Measurements from ENCODE around the gene GNAT1. TPM values are rescaled to one million over a fixed set of nuclear protein-coding genes. Genes with fewer than 3 reads are reported as not detected.

GNAT1 gene
- total RNA-seq, 2 donors from 2014 or later: 0.54 TPM; not detected in 1

GRCh38 chr3:50231581-50231980 lies 40.2 kb downstream of the GNAT1 start:
- no peak for DNase-seq (ENCODE audit: low spot score)
- Histone ChIP-seq H3K36me3 (no peaks in the 10 kb centered on the region), H3K4me1 (ENCODE audit: control insufficient read depth in 1 of 2, low read depth in 2 of 2) (peaks cover 4 to 21% of the 10 kb centered on the region in 2 donors), H3K27me3 (replicated peaks; ENCODE audit: insufficient read depth) (no peaks in the 10 kb centered on the region), H3K9me3 (no peaks in the 10 kb centered on the region), H3K27ac (no peak overlapping the region), H3K4me3 (no peak overlapping the region)
- no peak for ATAC-seq (ENCODE audit: insufficient number of reproducible peaks, low FRiP score, low read depth)
- TF ChIP-seq CTCF (IDR thresholded peaks at IDR 0.05): no peak

- H3K27me3 ChIP-seq (replicated peaks; ENCODE audit: insufficient read depth): no peaks in the 10 kb centered on the region
- TF ChIP-seq CTCF (IDR thresholded peaks at IDR 0.05): no peak
- peaks cover 4 to 14% of the 10 kb centered on the region in 2 donors for H3K4me1 ChIP-seq (ENCODE audit: control insufficient read depth in 1 of 2, low read depth in 2 of 2)
- DNase-seq (ENCODE audit: low spot score): no peak
- no peaks in the 10 kb centered on the region for H3K9me3 ChIP-seq
- H3K36me3 ChIP-seq: no peaks in the 10 kb centered on the region
- no peak overlapping the region for H3K27ac ChIP-seq
- H3K4me3 ChIP-seq: no peak overlapping the region
- no peak for ATAC-seq (ENCODE audit: insufficient number of reproducible peaks, low FRiP score, low read depth)
Measured at GRCh38 chr3:50232303-50232702, 40.9 kb downstream of the GNAT1 start.

GRCh38 chr3:50233176-50233575 lies 41.8 kb downstream of the GNAT1 start:
- H3K36me3 ChIP-seq: no peaks in the 10 kb centered on the region
- H3K9me3 ChIP-seq: no peaks in the 10 kb centered on the region
- no peak overlapping the region for H3K4me3 ChIP-seq
- H3K4me1 ChIP-seq (ENCODE audit: control insufficient read depth in 1 of 2, low read depth in 2 of 2): peaks cover under 1 to 11% of the 10 kb centered on the region in 2 donors
- TF ChIP-seq CTCF (IDR thresholded peaks at IDR 0.05): no peak
- ATAC-seq (ENCODE audit: insufficient number of reproducible peaks, low FRiP score, low read depth) (no peak), DNase-seq (ENCODE audit: low spot score) (no peak)
- no peak overlapping the region for H3K27ac ChIP-seq
- H3K27me3 ChIP-seq (replicated peaks; ENCODE audit: insufficient read depth): no peaks in the 10 kb centered on the region

GRCh38 chr3:50235716-50236483 lies 44.5 kb downstream of the GNAT1 start, which contains the start of gene GNAI2:
GNAI2 (plus strand) TSS chr3:50236204; CDS start chr3:50236336, 132 bp downstream.
- DNase-seq (ENCODE audit: low spot score) (peak; percentile 96), ATAC-seq (ENCODE audit: insufficient number of reproducible peaks, low FRiP score, low read depth) (peak; percentile 83)
- peak within 1 kb of the TSS; percentile 81 for H3K4me3 ChIP-seq
- peak within 1 kb of the TSS; percentile 94 to 96 for H3K27ac ChIP-seq
- peaks cover 19 to 36% of the 10 kb centered on the region in 2 donors for H3K4me1 ChIP-seq (ENCODE audit: control insufficient read depth in 1 of 2, low read depth in 2 of 2)
- TF ChIP-seq CTCF (IDR thresholded peaks at IDR 0.05): no peak
- H3K9me3 ChIP-seq: no peaks in the 10 kb centered on the region
- no peaks in the 10 kb centered on the region for H3K36me3 ChIP-seq
- H3K27me3 ChIP-seq (replicated peaks; ENCODE audit: insufficient read depth): no peaks in the 10 kb centered on the region

- no peaks in the 10 kb centered on the region for H3K36me3 ChIP-seq
- peaks cover 26 to 43% of the 10 kb centered on the region in 2 donors for H3K4me1 ChIP-seq (ENCODE audit: control insufficient read depth in 1 of 2, low read depth in 2 of 2)
- peak overlapping the region; percentile 81 for H3K4me3 ChIP-seq
- H3K9me3 ChIP-seq: no peaks in the 10 kb centered on the region
- peak overlapping the region; percentile 94 to 96 for H3K27ac ChIP-seq
- H3K27me3 ChIP-seq (replicated peaks; ENCODE audit: insufficient read depth): no peaks in the 10 kb centered on the region
- TF ChIP-seq CTCF (IDR thresholded peaks at IDR 0.05): no peak
- ATAC-seq (ENCODE audit: insufficient number of reproducible peaks, low FRiP score, low read depth): no peak
- DNase-seq (ENCODE audit: low spot score): no peak
Measured at GRCh38 chr3:50236484-50237132, 45.2 kb downstream of the GNAT1 start.
